ENCODE measurements around the gene IQCF2.
"Not testable (repeated sequence)": the region's sequence is repeated elsewhere in the genome, so short reads cannot be mapped to it uniquely, and the experiment has no call there.

The IQCF2 gene

DNA sequence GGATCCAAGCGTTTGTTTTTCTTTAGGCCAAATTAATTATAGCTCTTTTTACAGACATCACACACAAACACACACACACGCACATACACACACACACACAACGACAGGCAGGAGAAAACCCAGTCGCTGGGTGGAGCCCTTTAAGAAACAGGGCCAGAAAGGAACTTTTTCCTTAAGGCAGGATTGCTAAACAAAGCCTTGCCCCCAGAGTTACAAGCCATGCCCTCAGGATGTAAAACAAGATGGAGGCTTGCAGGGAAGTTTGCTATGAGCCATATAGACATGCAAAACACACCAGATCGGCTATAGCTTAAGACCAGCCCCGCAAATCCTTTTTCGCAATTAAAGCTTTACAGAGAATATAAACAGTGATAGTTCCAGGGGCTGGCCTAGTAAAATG lies 16.3 kb upstream of the IQCF2 start:
- POLR2A ChIA-PET, result no interaction called here
- DNase-seq (ENCODE audit: extremely low spot score), result no peak
- TF ChIP-seq, protein P1, sequence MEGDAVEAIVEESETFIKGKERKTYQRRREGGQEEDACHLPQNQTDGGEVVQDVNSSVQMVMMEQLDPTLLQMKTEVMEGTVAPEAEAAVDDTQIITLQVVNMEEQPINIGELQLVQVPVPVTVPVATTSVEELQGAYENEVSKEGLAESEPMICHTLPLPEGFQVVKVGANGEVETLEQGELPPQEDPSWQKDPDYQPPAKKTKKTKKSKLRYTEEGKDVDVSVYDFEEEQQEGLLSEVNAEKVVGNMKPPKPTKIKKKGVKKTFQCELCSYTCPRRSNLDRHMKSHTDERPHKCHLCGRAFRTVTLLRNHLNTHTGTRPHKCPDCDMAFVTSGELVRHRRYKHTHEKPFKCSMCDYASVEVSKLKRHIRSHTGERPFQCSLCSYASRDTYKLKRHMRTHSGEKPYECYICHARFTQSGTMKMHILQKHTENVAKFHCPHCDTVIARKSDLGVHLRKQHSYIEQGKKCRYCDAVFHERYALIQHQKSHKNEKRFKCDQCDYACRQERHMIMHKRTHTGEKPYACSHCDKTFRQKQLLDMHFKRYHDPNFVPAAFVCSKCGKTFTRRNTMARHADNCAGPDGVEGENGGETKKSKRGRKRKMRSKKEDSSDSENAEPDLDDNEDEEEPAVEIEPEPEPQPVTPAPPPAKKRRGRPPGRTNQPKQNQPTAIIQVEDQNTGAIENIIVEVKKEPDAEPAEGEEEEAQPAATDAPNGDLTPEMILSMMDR (IDR thresholded peaks at IDR 0.05; ENCODE audit: control extremely low read depth, extremely low read depth, low read depth, missing control alignments), result no peak
- CTCF ChIA-PET, result interaction anchor here (0.7 kb wide), 1 partner anchor 24 kb away, joined by 3 read pairs; no protein-coding TSS in a partner anchor

DNA sequence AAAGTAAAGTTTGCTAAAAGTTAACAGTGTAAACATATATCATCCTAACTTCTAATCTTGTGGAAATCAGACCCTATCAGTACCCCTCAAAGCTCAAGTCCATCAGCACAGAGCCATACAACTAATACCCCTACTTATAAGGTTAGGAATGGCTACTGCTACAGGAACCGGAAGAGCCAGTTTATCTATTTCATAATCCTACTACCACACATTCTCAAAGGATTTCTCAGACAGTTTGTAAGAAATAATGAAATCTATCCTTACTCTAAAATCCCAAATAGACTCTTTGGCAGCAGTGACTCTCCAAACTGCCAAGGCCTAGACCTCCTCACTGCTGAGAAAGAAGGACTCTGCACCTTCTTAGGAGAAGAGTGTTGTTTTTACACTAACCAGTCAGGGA lies 6.0 kb upstream of the IQCF2 start:
- DNase-seq (ENCODE audit: extremely low spot score); CTCF ChIA-PET; POLR2A ChIA-PET: not testable (repeated sequence)

DNA sequence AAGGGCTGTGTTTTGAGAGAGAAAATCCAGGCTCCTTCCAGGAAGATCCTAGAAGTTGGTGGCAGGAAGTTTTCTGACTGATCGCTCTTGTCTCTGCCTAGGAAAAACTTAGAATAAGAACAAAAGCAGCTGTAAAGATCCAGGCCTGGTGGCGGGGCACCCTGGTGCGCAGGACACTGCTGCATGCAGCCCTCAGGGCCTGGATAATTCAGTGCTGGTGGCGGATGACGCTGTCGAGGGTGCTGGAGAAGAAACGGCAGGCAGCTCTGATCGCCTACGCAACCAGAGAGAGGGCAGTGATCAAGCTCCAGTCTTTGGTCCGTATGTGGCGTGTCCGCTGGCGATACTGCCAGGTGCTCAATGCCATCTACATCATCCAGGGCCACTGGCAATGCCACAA lies 1.5 kb downstream of the IQCF2 start:
- no peak for DNase-seq (ENCODE audit: extremely low spot score)
- POLR2A ChIA-PET, result no interaction called here
- TF ChIP-seq, protein P1 (IDR thresholded peaks at IDR 0.05; ENCODE audit: control extremely low read depth, extremely low read depth, low read depth, missing control alignments), result no peak
- CTCF ChIA-PET, result no interaction called here

DNA sequence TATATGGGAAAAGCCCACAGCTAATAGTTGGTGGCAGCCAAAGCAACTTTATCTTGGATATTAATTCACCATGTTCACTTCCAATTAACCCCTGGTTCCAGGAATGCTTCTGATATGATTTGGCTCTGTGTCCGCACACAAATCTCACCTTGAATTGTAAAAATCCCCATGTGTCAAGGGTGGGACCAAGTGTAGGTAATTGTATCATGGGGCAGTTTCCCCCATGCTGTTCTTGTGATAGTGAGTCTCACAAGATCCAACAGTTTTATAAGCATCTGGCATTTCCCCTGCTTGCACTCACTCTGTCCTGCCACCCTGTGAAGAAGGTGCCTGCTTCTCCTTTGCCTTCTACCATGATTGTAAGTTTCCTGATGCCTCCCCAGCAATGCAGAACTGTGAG lies 7.5 kb downstream of the IQCF2 start:
- POLR2A ChIA-PET; DNase-seq (ENCODE audit: extremely low spot score); CTCF ChIA-PET: not testable (repeated sequence)

DNA sequence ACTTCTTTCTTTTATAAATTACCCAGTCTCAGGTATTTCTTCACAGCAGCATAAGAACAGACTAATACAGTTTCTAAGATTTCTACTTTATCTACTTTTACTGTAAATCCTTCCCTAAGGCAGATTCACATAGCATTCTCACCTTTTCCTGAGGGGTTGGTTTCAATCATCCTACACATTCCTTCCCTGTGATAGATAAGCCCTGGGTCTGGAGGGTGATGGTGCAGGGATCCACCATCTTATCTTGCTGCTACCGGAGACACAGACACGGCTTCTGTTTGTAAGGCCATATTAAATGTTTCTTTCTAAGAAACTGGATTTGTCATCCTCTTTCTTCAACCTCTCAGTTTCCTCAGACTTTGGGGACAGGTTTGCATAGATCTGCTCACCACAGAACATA lies 7.9 kb downstream of the IQCF2 start:
- CTCF ChIA-PET, result no interaction called here
- TF ChIP-seq, protein P1 (IDR thresholded peaks at IDR 0.05; ENCODE audit: control extremely low read depth, extremely low read depth, low read depth, missing control alignments), result no peak
- POLR2A ChIA-PET, result no interaction called here
- DNase-seq (ENCODE audit: extremely low spot score), result no peak

DNA sequence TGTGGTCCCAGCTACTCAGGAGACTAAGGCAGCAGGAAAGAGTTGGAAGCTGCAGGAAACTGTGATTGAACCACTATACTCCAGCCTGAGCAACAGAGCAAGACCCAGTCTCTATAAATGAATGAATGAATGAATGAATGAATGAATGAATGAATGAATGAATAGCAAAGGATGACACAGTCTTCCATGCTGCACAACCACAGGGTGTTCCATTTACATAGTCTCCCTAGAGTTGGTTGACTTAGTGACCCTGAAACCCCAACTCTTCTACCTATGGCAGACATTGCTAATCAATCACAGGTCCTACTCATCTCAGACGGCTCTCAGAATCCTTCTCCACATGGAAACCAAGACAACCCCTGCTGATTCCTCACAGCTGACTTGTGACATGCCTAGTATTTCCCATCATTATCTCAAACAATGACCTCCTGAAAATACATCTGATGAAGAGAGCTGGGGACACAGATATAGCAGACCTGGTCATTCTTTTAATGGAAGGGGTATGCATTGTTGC lies 11.9 kb downstream of the IQCF2 start:
- POLR2A ChIA-PET, result no interaction called here
- CTCF ChIA-PET, result interaction anchor here (0.8 kb wide), 1 partner anchor 21 kb away, joined by 3 read pairs; no protein-coding TSS in a partner anchor
- no peak for DNase-seq (ENCODE audit: extremely low spot score)
- TF ChIP-seq, protein P1 (IDR thresholded peaks at IDR 0.05; ENCODE audit: control extremely low read depth, extremely low read depth, low read depth, missing control alignments), result no peak

DNA sequence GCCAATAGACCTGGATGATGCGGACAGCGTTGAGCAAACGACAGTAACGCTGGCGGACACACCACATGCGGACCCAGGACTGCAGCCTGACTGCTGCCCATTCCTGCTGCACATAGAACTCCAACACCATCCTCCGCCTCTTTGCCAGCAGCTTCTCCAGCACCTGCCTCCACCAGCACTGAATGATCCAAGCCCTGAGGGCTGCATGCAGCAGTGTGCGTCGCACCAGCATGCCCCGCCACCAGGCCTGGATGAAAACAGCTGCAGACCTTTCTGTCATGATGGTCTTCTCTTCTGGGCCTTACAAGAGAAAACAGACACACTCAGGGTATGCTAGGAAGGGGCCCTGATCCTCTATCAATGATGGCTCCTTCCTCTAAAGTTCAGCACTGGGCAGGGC lies 12.5 kb downstream of the IQCF2 start:
- TF ChIP-seq, protein P1 (IDR thresholded peaks at IDR 0.05; ENCODE audit: control extremely low read depth, extremely low read depth, low read depth, missing control alignments), result no peak
- ChIA-PET CTCF (interaction anchor here (0.8 kb wide), 1 partner anchor 20 kb away, joined by 3 read pairs; no protein-coding TSS in a partner anchor), POLR2A (no interaction called here)
- no peak for DNase-seq (ENCODE audit: extremely low spot score)

DNA sequence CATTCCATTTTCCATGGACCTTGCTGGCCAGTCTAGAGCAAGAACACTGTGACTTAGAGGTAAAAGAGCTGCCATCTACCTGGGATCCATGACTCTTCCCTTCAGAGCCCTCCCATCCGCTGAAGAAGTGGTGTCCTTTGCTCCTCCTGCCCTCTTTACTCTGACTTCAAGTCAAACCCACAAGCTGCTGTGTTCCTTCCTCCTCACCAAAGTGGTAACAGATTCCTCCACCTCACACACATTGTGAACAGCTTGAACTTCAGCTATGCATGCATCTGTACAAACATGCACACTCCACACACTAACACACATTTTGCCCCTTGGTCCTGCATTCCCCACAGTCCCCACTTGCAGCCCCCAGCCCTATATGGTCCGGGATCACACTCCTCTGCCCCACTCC lies 13.0 kb downstream of the IQCF2 start:
- POLR2A ChIA-PET, result no interaction called here
- DNase-seq (ENCODE audit: extremely low spot score), result no peak
- TF ChIP-seq, protein P1 (IDR thresholded peaks at IDR 0.05; ENCODE audit: control extremely low read depth, extremely low read depth, low read depth, missing control alignments), result no peak
- CTCF ChIA-PET, result no interaction called here
